Sigmoid colon (tissue), 7 donors: ENCODE results near the gene PRDX6. TPM values are rescaled to one million over a fixed set of nuclear protein-coding genes. Genes with fewer than 3 reads are reported as not detected.
"Not testable (repeated sequence)": the region's sequence is repeated elsewhere in the genome, so short reads cannot be mapped to it uniquely, and the experiment has no call there.

Experiments
- DNase-seq: peaks from one replicate; pipeline ENCODE4 v3.0.0-alpha.2; 2019
- H3K27ac ChIP-seq, 4 donors: fragments of 200-600 bp; sonication (generic); one replicate each; pipeline ENCODE4 v1.5.1; 2016 to 2019; ENCODE audit warnings: mild to moderate bottlenecking in 1 of 4
- H3K27me3 ChIP-seq, 3 donors: fragments of 200-600 bp; sonication (generic); one replicate each; pipeline ENCODE4 v1.5.1; 2019; ENCODE audit warnings: mild to moderate bottlenecking in 1 of 3
- H3K36me3 ChIP-seq, 4 donors: fragments of 200-600 bp; sonication (generic); one replicate each; pipeline ENCODE4 v1.5.1; 2016 to 2019
- H3K4me1 ChIP-seq, 4 donors: fragments of 200-600 bp; sonication (generic); one replicate each; pipeline ENCODE4 v1.5.1; 2017 to 2019
- H3K4me3 ChIP-seq, 4 donors: fragments of 200-600 bp; sonication (generic); one replicate each; pipeline ENCODE4 v1.5.1; 2017 to 2019; ENCODE audit warnings: mild to moderate bottlenecking in 2 of 4, moderate library complexity in 1 of 4
- H3K9me3 ChIP-seq, 4 donors: fragments of 200-600 bp in 3 of 4; sonication (generic) in 3 of 4; one replicate each; pipeline versions ENCODE4 v1.5.1 to v1.6.1; 2013 to 2019
- CTCF ChIP-seq, 4 experiments: fragments of 450-650 bp in 3 of 4; fragments of 200-600 bp in 1 of 4; IDR thresholded peaks; one replicate each; pipeline ENCODE4 v1.5.1; 2016 to 2019; ENCODE audit warnings: antibody characterized with exemption in 4 of 4, mild to moderate bottlenecking in 3 of 4, moderate library complexity in 2 of 4
- EP300 ChIP-seq, 4 donors: sonication (generic); formaldehyde crosslinking; IDR thresholded peaks; one replicate each; pipeline ENCODE4 v1.6.1; 2017; ENCODE audit warnings: antibody characterized with exemption in 4 of 4
- POLR2A ChIP-seq, 2 donors: fragments of 450-650 bp; IDR thresholded peaks; one replicate each; pipeline ENCODE4 v1.6.1; 2016; ENCODE audit warnings: antibody characterized with exemption in 2 of 2, mild to moderate bottlenecking in 2 of 2, moderate library complexity in 2 of 2
- POLR2AphosphoS5 ChIP-seq, 4 donors: sonication (generic); formaldehyde crosslinking; IDR thresholded peaks; one replicate each; pipeline ENCODE4 v1.6.1; 2017; ENCODE audit warnings: antibody characterized with exemption in 4 of 4
- WGBS, 2 donors: extraction: QIAGEN DNeasy Blood & Tissue Kit; methylation state at CpG; one replicate each; pipeline ENCODE4 v1.1.7; 2013; 5-methylcytosine and 5-hydroxymethylcytosine counted together
- intact Hi-C: fragments of 100-400 bp; cut with DNase I; formaldehyde crosslinking; loops from one replicate; pipeline ENCODE4 v1.15.1; 2023
- polyA plus RNA-seq, 3 donors: library from polyadenylated mRNA; stranded (reverse); fragments of 200-250 nt; gene quantifications; one replicate each; pipeline ENCODE4 v1.2.3, GENCODE V29; 2013
- total RNA-seq, 4 donors: library from RNA; depleted of rRNA; stranded (reverse); fragments of >200 nt; gene quantifications; one replicate each; pipeline ENCODE4 v1.1.0, GENCODE V29; 2016
- donor health status: healthy with polysubstance abuse.
- donor health status: Bipolar disorder and iron deficiency.
- donor health status: healthy.

Gene PRDX6
- total and polyA plus RNA-seq, 7 donors: 128 to 804 (median 205) TPM

GRCh38 chr1:173489149-173489600, 12.0 kb downstream of the PRDX6 start:
- intact Hi-C loops: no loop called here
- H3K9me3 ChIP-seq: no peaks in the 10 kb centered on the region
- H3K27ac ChIP-seq: no peak overlapping the region
- WGBS, 2 donors: 93 to 95% methylated on average over 5 of the region's 5 CpGs
- DNase-seq: no peak
- peaks cover 34 to 59% (median 43%) of the 10 kb centered on the region in 4 donors for H3K36me3 ChIP-seq
- no peaks in the 10 kb centered on the region for H3K27me3 ChIP-seq
- no peak for TF ChIP-seq CTCF (IDR thresholded peaks at IDR 0.05)
- no peak for TF ChIP-seq POLR2AphosphoS5 (IDR thresholded peaks at IDR 0.05)
- TF ChIP-seq POLR2A (IDR thresholded peaks at IDR 0.05): no peak
- no peak for TF ChIP-seq EP300 (IDR thresholded peaks at IDR 0.05)
- no peaks in the 10 kb centered on the region for H3K4me1 ChIP-seq
- H3K4me3 ChIP-seq: no peak overlapping the region

- H3K4me3 ChIP-seq: no peak overlapping the region
- no peak overlapping the region for H3K27ac ChIP-seq
- no peak for DNase-seq
- no peak for TF ChIP-seq POLR2A (IDR thresholded peaks at IDR 0.05)
- TF ChIP-seq EP300 (IDR thresholded peaks at IDR 0.05): no peak
- no peak for TF ChIP-seq POLR2AphosphoS5 (IDR thresholded peaks at IDR 0.05)
- no peak for TF ChIP-seq CTCF (IDR thresholded peaks at IDR 0.05)
- no peaks in the 10 kb centered on the region for H3K27me3 ChIP-seq
- peaks cover 31 to 52% (median 40%) of the 10 kb centered on the region in 4 donors for H3K36me3 ChIP-seq
- no peaks in the 10 kb centered on the region for H3K4me1 ChIP-seq
- 96 to 98% methylated on average over 3 of the region's 3 CpGs for WGBS, 2 donors
- H3K9me3 ChIP-seq: no peaks in the 10 kb centered on the region
- intact Hi-C loops: no loop called here
Measured at GRCh38 chr1:173489929-173490328, 12.8 kb downstream of the PRDX6 start.

GRCh38 chr1:173491508-173491907, 14.4 kb downstream of the PRDX6 start:
- no peak for TF ChIP-seq POLR2A (IDR thresholded peaks at IDR 0.05)
- Histone ChIP-seq H3K27ac (no peak overlapping the region), H3K27me3 (no peaks in the 10 kb centered on the region), H3K36me3 (peaks cover 21 to 36% (median 26%) of the 10 kb centered on the region in 4 donors), H3K4me1 (no peaks in the 10 kb centered on the region), H3K4me3 (no peak overlapping the region), H3K9me3 (no peaks in the 10 kb centered on the region)
- DNase-seq: no peak
- intact Hi-C loops: no loop called here
- 98 to 99% methylated on average over 2 of the region's 2 CpGs for WGBS, 2 donors

GRCh38 chr1:173493125-173493524, 16.0 kb downstream of the PRDX6 start:
- H3K27me3 ChIP-seq, intact Hi-C loops: not testable (repeated sequence)
- 87 to 92% methylated on average over 8 of the region's 8 CpGs for WGBS, 2 donors

GRCh38 chr1:173495609-173496267, 18.6 kb downstream of the PRDX6 start:
- Histone ChIP-seq H3K9me3 (no peaks in the 10 kb centered on the region), H3K36me3 (no peaks in the 10 kb centered on the region), H3K4me1 (no peaks in the 10 kb centered on the region), H3K4me3 (no peak overlapping the region), H3K27ac (no peak overlapping the region), H3K27me3 (no peaks in the 10 kb centered on the region)
- TF ChIP-seq CTCF (IDR thresholded peaks at IDR 0.05) (no peak), POLR2A (IDR thresholded peaks at IDR 0.05) (no peak), POLR2AphosphoS5 (IDR thresholded peaks at IDR 0.05) (no peak), EP300 (IDR thresholded peaks at IDR 0.05) (no peak)
- no peak for DNase-seq
- WGBS, 2 donors: 72 to 92% methylated on average over 8 of the region's 8 CpGs
- intact Hi-C loops: no loop called here

More at GRCh38 chr1:173493125-173493524, 16.0 kb downstream of the PRDX6 start:
- H3K9me3 ChIP-seq, DNase-seq, H3K4me1 ChIP-seq, H3K4me3 ChIP-seq, H3K27ac ChIP-seq: not testable (repeated sequence)
- peaks cover 6 to 20% (median 11%) of the 10 kb centered on the region in 4 donors for H3K36me3 ChIP-seq
